Gastroesophageal sphincter (tissue), 3 donors: ENCODE results near the gene ANKRD34A.

Experiments
- EP300 ChIP-seq: sonication (generic); formaldehyde crosslinking; IDR thresholded peaks from one replicate; pipeline ENCODE4 v1.6.1; 2017; ENCODE audit warnings: antibody characterized with exemption, mild to moderate bottlenecking
- POLR2A ChIP-seq, 2 donors: fragments of 450-650 bp; IDR thresholded peaks; one replicate each; pipeline ENCODE4 v1.6.1; 2017; ENCODE audit warnings: antibody characterized with exemption in 2 of 2, mild to moderate bottlenecking in 2 of 2, moderate library complexity in 1 of 2
- POLR2AphosphoS5 ChIP-seq: sonication (generic); formaldehyde crosslinking; IDR thresholded peaks from one replicate; pipeline ENCODE4 v1.6.1; 2017; ENCODE audit warnings: antibody characterized with exemption
- TF ChIP-seq, protein P1 (sequence below), 4 experiments: fragments of 200-600 bp in 2 of 4; fragments of 450-650 bp in 2 of 4; sonication (generic) in 1 of 4; IDR thresholded peaks; one replicate each; pipeline ENCODE4 v1.5.1; 2017 to 2019; ENCODE audit warnings: antibody characterized with exemption in 4 of 4, mild to moderate bottlenecking in 2 of 4, moderate library complexity in 2 of 4

DNA sequence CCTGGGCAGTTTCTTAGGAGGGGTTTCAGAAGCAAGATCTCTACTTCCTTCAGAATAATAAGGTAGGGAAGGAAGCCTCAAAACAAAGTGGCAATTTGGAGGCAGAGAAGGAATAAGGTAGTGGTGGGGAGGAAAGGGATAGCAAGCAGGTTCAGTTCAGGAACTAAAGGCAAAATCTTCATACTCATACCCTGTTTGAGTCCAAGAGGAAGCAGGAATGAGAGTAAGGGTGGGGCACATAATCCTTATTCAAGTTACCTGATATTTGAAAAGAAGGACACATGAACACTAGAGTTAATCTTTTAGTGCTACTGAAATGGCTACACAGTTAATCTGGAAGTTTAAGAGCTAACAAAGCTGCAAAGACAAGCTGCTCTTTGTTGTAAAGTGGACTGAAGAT lies 28.7 kb downstream of the ANKRD34A start:
- no peak for TF ChIP-seq POLR2A (IDR thresholded peaks at IDR 0.05)
- TF ChIP-seq POLR2AphosphoS5, result no peak
- TF ChIP-seq, protein P1, sequence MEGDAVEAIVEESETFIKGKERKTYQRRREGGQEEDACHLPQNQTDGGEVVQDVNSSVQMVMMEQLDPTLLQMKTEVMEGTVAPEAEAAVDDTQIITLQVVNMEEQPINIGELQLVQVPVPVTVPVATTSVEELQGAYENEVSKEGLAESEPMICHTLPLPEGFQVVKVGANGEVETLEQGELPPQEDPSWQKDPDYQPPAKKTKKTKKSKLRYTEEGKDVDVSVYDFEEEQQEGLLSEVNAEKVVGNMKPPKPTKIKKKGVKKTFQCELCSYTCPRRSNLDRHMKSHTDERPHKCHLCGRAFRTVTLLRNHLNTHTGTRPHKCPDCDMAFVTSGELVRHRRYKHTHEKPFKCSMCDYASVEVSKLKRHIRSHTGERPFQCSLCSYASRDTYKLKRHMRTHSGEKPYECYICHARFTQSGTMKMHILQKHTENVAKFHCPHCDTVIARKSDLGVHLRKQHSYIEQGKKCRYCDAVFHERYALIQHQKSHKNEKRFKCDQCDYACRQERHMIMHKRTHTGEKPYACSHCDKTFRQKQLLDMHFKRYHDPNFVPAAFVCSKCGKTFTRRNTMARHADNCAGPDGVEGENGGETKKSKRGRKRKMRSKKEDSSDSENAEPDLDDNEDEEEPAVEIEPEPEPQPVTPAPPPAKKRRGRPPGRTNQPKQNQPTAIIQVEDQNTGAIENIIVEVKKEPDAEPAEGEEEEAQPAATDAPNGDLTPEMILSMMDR (IDR thresholded peaks at IDR 0.05), result no peak
- no peak for TF ChIP-seq EP300
